ENCODE results near the gene TSPAN14. TPM values are rescaled to one million over a fixed set of nuclear protein-coding genes. Genes with fewer than 3 reads are reported as not detected.

The TSPAN14 gene
- total RNA-seq, 1 experiment from 2014 or later = 17.3 TPM

DNA sequence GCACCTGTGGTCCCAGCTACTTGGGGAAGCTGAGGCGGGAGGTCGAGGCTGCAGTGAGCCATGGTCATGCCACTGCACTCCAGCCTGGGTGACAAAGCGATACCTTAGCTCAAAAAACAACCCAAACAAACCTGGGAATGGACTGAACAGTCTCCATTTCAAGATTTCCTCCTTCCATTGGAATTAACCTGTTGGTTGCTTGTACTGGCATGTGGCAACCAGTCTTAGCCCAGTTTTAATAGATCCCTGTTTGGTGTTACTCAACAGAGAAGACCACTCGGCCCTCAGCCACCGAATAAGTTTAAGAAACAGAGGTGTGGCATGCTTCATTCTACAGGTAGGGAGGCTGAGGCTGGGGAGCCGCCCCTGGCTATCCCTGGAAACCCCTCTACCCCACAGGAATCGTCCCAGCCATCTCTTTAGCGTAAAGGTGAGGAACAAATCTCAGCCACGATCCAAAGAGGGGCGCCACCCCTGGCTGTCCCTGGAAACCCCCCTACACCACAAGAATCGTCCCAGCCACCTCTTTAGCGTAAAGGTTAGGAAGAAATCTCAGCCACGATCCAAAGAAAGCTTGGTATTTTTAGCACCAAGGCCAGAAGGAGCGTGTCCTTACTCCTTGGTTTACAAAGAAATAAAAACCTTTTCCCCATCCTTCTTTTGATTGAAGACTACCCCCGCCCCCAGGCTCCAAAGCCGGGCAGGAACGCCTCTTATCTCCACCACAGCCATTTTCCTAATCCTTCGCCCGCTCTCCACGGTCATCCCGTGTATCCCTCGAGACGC lies 861 bp upstream of the TSPAN14 start:
- no peak for DNase-seq (ENCODE audit: extremely low read depth, low read depth)

DNA sequence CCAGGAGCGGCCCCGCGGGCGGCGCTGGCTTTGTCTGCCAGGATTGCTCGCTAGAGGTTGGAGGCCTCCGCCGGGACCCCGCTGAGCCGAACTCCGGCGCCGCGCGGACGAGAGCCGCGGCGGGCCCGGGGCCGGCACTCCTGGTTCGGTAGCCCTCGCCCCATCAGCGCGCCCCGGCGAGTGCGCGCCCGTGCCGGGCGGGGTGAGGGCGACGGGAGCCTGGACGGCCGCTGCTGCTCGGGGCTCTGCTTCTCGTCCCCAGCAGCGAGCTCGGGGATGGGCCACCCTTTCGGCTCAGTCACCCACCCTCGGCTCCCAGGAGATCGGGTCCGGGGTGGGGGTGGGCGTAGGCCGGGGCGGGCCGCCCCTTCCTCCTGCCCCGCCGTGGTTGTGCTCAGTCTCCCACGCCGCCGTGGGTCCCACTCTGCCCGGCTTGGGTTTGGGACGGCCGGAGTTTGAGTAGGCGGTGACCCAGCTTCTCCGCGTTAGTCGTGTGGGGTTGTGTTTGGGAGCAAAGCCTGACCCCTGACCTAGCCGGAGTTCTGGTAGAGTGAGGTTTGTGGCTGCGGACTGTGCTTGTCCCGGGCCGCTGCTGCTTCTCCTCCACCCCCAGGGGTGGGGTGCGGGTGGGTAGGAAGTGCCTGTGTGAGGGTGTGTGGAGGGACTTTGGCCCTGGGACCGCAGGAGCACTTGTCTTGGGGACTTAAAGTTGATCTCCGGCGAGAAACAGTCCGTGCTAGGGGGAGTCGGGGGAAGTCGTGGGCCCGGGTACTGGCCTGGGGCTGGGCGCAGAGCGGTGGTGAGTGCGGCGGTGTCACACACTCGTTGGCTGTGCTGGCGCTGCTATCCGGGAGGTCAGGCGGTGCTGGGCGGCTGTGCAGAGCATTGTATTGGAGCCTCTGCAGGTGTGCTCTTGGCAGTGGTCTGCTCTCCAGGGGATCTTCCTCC lies 677 bp downstream of the TSPAN14 start:
- DNase-seq (ENCODE audit: extremely low read depth, low read depth) = no peak

- DNase-seq (ENCODE audit: extremely low read depth, low read depth) = no peak
These were observed 1.6 kb downstream of the TSPAN14 start for GRCh38 chr10:80455461-80456349.

GRCh38 chr10:80457554-80458262 lies 3.6 kb downstream of the TSPAN14 start:
- no peak for DNase-seq (ENCODE audit: extremely low read depth, low read depth)

- no peak for DNase-seq (ENCODE audit: extremely low read depth, low read depth)
These were observed 4.1 kb downstream of the TSPAN14 start for GRCh38 chr10:80458263-80458625.

DNA sequence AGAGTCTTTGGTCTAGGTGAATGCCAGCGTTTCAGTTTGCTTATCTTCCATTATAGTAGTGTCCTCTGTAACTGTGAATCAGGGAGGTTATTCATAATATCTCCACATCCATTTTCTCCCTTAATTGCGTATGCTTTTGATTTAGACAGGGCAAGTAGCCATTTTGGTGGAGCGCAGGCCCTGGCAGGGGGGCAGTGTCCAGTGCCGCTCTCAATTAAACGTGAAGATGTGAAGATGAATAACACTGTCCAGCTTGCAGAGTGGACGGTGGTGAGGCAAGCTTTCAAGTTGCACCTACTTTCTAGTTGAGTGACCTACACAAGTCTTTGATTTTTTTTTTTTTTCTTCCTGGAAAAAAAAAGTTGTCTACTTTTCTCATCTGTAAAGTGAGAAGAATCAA lies 4.5 kb downstream of the TSPAN14 start:
- DNase-seq (ENCODE audit: extremely low read depth, low read depth) = no peak

DNA sequence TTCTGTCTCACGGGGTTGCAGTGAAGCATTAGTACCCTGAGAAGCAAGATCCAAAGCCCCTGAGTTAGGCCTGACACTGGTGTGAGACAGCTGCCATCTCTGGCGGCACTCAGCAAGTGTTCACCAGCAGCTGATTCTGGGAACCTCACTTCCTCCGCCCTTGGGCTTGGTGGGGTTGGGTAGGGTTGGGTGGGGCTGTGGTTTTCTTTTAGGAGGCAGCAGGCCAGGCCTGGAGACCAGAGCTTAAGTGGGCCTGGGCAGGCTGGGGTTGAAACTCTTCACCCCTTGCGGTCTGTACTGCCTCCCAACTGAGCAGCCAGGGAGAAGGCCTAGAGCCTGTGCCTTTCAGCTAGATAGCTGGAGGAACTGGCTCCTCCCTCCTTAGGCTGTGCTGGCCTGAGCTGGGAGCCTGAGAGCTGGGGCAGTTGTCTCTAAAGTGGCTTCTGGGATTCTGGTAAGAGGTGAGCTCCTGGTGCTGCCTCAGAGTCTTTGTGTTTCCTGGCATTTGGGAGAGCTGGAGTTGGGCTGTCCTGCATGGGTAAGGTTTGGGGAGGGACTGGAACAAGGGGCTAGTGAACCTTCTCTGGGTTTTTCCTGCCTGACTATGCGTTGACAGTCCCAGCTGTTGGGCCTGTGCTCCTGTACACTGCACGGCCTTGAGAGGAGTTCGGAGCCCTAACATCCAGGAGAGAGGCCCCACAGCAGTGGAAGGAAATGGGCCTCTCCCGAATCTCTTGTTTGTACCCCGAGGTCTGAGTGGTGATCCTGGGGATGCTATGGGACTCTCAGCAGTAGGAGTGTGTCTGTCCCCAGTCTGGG lies 5.1 kb downstream of the TSPAN14 start:
- no peak for DNase-seq (ENCODE audit: extremely low read depth, low read depth)

- DNase-seq (ENCODE audit: extremely low read depth, low read depth) = no peak
These were observed 6.5 kb downstream of the TSPAN14 start for GRCh38 chr10:80460399-80461207.

GRCh38 chr10:80461208-80462183 lies 7.4 kb downstream of the TSPAN14 start:
- DNase-seq (ENCODE audit: extremely low read depth, low read depth) = no peak

DNA sequence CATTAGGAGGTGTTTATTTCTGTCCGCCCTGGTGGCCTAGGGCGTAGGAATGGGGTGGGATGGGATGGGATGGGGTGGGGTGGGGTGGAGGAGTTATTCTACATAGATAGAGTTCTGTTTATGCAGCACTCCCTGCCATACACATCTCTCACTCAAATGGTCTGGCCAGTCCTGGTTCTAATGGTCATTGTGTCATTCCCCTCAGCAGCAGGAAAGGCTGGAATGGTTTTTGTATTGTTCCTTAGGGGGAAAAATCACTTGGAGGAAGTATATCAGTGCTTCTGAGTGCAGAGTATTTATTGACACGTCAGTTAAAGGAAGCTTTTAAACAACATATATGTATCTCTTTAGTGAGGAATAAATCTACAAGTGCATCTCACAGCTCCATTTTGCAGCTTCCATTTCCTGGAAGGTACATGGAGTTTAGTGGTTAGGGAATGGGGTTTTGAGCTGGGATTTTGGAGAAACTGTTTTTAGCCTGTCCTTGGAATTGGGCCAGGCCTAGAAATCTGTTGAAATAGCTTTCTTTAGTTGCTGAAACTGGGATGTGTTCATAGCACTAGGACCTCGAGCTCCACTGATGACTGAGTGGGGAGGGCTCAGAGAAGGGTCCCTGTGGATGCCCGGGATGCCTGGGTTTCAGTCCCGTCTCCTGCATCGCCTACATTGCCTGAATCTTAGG lies 8.3 kb downstream of the TSPAN14 start:
- no peak for DNase-seq (ENCODE audit: extremely low read depth, low read depth)

DNA sequence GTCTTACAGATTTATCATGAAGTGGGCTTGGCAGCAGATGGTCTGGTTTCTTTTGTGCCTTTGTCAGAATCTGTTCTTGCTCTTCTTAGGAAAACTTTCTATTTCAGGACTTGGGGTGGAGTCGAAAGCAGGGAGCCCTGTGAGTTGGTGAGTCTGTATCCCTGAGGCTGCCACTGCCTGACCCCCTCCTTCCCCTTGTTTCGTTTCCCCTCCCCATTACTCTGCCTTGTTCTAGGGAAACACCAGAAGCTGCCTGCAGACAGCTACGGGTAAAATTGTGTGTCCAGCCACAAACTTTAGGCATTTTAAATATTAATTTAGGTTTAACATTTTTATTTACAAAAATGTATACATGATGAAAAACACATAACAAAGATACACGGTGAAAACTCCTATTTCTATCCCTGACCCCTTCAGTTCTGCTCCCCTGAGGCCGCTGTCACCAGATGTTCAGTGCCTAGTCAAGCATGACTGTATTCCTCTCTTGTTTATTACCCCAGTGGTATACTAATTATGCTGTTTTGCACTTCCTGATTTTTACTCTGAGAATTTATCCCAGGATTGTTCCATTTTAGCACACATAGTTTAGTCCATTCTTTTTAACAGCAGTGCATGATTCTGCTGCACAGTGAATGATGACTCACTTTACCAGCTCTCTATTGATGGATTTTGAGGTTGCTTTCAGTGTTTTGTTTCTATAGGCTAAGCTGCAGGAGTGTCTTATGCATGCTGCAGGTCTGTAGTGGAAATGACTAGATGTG lies 9.1 kb downstream of the TSPAN14 start:
- DNase-seq (ENCODE audit: extremely low read depth, low read depth) = no peak

- DNase-seq (ENCODE audit: extremely low read depth, low read depth) = no peak
These were observed 9.8 kb downstream of the TSPAN14 start for GRCh38 chr10:80463868-80464267.

DNA sequence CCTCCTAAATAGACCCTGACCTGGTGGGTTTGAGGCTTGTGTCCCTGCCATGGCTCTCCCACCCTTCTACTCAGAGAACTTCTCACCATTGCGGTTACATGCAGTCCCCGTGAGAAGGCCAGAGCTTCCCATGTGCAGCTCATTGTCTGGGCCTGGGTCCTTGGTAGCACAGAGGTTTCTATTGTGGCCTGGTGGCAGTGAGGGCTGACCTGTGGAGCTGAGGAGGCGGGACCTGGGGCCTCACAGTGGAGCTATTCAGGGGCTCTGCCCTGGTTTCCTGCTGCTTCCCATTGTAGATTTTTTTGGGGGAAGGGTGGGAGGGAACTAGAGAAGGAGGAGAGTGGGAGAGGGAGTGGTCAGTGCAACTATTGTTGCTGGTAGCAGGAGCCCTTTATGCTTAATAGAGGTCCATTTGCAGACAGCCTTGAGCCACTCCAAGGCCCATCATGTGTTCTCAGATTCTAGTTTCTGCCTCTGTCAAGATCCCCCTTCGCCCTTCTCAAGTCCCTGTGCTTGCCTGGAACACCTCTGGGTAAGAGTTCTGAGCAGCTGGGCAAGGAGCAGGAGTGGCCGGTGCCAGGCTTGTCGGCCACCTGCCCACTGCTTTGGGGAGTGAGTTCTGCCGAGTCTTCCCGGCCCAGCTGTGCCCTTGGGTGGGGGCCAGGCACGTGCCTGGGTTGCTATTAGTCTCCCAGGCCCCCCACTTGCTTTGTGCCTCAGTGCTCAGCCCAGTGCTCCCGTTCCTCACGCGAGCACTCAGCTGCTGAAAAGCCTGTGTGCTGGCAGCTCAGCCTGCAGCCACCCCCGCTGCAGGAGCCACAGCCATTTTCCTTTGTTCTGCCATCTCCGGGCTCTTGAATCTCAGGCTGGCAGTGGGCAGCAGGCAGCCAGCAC lies 10.7 kb downstream of the TSPAN14 start:
- DNase-seq (ENCODE audit: extremely low read depth, low read depth) = no peak

DNA sequence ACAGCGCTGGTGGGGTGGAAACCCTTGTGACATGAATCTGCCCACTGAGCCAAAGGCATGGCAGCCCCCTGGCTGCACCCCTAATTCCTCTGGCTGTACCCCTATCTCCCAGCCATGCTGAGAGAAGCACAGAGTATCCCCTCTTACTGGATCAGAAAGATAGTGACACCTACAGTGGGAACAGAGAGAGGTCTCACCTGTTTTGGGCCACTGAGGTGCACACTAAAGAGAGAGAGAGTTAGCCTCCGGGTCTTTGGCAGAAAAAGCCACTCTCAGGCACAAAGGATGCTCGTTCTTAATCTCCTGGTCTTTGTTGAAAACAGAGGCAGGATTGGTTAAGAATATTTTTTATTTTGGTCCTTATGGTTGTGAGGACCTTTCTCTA lies 11.3 kb downstream of the TSPAN14 start:
- no peak for DNase-seq (ENCODE audit: extremely low read depth, low read depth)
